Glomerular endothelial cell (primary cell): ENCODE data around the gene MBD5. TPM values are rescaled to one million over a fixed set of nuclear protein-coding genes. Genes with fewer than 3 reads are reported as not detected.

Experiments
- DNase-seq: peaks from one replicate; pipeline ENCODE4 v3.0.0-alpha.2; 2011; ENCODE audit warnings: low read depth, low spot score; ENCODE audit errors: extremely low read depth
- total RNA-seq: library from RNA; depleted of rRNA; stranded (reverse); fragments of >200 nt; gene quantifications from 2 replicates; pipeline ENCODE4 v1.2.3, GENCODE V29; 2015

Gene MBD5
- total RNA-seq, 1 donor from 2014 or later, result 20.8 TPM

- no peak for DNase-seq
Observed at GRCh38 chr2:148209603-148210002, 188.7 kb downstream of the MBD5 start.

- no peak for DNase-seq
Observed at GRCh38 chr2:148218326-148219075, 197.6 kb downstream of the MBD5 start.

- DNase-seq, result no peak
Observed at GRCh38 chr2:148221166-148221565, 200.3 kb downstream of the MBD5 start.

GRCh38 chr2:148221926-148222325 lies 201.0 kb downstream of the MBD5 start:
- DNase-seq, result no peak

- no peak for DNase-seq
Observed at GRCh38 chr2:148231858-148232257, 211.0 kb downstream of the MBD5 start.

GRCh38 chr2:148234143-148234542 lies 213.3 kb downstream of the MBD5 start:
- DNase-seq, result no peak

- no peak for DNase-seq
Observed at GRCh38 chr2:148237911-148238310, 217.0 kb downstream of the MBD5 start.

GRCh38 chr2:148238561-148238960 lies 217.7 kb downstream of the MBD5 start:
- DNase-seq, result no peak

- DNase-seq, result no peak
Observed at GRCh38 chr2:148240838-148241237, 219.9 kb downstream of the MBD5 start.

DNA sequence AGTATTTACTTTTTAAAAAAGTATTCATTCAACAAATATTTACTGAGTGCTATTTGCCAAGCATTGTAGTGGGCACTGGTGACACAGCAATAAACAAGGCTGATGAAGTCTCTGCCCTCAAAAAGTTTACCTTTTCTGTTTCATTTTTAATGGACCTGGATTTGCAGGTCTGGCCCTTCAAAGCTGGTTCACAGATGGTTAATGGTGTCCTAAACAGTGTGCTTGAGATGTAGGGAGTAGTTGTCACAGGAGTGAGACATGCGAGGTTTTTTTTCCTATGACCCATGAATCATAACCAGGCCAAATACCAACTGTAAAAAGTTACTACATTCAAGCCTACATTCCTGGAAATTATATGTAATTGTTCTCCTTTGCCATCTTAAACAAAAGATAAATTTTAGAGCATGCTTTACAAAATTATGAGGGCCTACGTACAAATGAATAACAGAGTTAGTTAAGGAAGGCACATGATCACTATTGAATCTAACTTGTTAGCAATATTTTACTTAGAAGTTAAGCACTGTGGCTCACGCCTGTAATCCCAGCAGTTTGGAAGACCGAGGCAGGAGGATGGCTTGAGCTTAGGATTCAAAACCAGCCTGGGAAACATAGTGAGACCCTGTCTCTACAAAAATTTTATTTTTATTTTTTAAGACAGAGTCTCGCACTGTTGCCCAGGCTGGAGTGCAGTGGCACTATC lies 223.9 kb downstream of the MBD5 start:
- no peak for DNase-seq

DNA sequence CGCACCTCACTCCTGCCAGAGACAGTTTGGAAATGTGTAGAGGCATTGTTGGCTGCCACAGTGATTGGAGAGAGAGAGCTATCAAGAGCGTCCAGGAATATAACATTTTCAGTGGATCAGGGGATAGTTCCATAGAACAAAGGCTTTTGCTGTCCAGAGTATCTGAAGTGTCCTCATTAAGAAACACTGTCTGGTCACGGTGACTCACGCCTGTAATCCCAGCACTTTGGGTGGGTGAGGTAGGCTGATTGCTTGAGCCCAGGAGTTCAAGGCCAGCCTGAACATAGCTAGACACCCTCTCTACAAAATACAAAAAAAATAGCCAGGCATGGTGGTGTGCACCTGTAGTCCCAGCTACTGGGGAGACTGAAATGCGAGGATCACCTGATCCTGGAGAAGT lies 231.1 kb downstream of the MBD5 start:
- no peak for DNase-seq

DNA sequence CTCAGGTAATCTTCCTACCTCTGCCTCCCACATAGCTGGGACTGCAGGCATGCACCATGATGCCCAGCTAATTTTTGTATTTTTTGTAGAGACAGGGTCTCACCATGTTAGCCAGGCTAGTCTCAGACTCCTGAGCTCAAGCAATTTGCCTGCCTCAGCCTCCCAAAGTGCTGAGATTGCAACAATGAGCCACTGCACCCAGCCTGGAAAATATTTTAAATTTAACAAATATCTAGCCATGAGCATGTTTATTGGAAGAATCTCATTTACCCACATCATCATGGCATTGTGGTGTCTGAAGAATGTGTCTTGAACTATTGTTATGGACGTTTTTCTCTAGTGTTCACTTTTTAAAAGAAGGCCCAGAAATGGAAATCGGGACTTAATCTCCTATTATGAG lies 231.8 kb downstream of the MBD5 start:
- DNase-seq, result no peak

DNA sequence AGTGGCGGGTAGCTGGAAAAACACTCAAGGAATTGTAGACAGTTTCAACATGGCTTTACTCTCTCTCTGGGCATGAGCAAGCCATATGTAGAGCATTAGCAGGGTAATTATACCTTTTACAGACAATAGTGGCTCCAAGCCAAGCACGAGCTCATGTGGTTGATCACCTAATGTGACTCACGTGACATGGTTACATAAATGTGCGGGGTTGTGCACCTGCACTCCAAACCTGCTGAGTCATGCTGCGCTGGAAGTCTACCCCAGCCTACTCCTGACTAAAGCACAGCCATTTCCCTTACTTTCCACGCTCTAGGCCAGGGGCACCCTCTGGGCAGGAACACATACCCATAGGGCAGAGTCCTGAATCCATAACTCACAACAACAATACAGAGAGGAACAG lies 232.8 kb downstream of the MBD5 start:
- DNase-seq, result no peak

DNA sequence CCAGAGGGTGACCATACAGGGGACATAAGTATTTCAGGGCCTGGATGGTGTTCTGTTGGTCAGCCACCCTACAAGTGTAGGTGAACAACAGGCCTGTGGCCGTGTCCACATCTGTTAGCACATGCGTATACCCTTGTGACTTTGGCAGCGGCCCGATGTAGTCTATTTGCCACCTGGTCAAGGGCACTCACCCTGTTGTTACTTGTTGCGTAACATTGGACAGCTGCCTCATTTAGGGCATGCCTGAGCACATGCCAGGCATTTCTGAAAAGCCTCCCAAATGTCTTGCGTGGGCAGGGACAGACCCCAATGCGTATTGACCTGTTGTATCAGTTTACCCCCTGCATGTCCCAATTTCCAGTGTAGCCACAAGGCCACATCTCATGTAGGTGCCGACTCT lies 235.0 kb downstream of the MBD5 start:
- no peak for DNase-seq

DNA sequence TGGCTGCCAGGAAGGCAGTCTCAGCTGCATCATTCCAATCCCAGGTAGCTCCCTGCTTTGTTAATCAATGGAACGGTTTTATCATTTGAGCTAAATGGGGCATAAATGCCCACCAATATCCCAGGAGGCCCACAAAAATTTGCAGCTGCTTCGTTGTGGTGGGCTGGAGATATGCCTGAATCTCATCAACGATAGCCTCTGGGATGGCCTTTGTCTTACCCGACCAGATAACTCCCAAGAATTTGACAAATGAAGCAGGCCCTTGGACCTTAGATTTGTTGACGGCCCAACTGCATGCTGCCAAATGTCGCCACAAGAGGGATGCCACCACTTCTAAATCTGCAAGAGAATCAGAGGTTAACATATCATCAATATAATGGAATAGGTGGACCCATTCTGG lies 236.4 kb downstream of the MBD5 start:
- DNase-seq, result no peak

GRCh38 chr2:148258124-148258523 lies 237.2 kb downstream of the MBD5 start:
- no peak for DNase-seq

DNA sequence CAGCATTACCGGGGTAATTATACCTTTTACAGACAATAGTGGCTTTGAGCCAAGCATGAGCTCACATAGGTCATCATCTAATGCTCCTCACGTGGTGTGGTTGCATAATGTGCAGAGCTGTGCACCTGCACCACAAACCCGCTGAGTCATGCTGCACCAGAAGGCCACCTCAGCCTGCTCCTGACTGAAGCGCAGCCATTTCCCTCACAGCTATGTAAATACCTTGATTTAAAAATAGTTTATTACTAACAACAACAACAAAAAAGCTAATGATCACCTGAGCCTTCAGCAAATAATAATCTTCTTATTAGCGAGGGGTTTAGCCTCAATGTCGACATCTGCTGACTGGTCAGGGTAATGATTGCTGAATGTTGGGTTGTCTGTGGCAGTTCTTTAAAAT lies 238.8 kb downstream of the MBD5 start:
- DNase-seq, result no peak

- DNase-seq, result no peak
Observed at GRCh38 chr2:148263890-148264289, 243.0 kb downstream of the MBD5 start.

- no peak for DNase-seq
Observed at GRCh38 chr2:148273158-148273691, 252.3 kb downstream of the MBD5 start.

DNA sequence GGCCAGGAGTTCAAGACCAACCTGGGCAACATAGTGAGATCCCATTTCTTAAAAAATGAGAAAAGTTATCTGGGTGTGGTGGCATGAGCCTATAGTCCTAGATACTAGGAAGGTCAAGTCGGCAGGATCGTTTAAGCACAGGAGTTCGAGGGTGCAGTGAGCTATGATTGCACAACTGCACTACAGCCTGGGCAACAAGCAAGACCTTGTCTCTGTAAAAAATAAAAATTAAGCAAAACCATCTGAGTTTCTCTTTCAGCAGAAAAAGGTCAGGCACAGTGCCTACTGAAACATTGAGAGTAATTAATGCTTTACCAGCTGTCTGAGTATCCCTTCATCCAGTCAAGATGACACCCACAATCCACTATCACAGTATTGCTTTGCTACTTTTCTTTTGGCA lies 258.3 kb downstream of the MBD5 start:
- DNase-seq, result no peak

- DNase-seq, result peak; percentile 25
Observed at GRCh38 chr2:148282201-148282600, 261.3 kb downstream of the MBD5 start.

DNA sequence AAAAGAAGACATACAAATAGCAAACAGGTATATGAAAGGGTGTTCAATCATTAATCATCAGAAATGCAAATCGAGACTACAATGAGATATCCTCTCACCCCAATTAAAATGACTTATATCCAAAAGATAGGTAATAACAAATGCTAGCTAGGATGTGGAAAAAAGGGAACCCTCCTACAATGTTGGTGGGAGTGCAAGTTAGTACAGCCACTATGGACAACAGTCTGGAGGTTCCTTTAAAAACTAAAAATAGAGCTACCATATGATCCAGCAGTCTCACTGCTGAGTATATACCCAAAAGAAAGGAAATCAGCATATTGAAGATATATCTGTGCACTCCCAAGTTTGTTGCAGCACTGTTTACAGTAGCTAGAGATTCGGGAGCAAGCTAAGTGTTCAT lies 271.5 kb downstream of the MBD5 start:
- no peak for DNase-seq
